Breast epithelium (tissue), 4 donors: ENCODE results near the gene NRXN3. TPM values are rescaled to one million over a fixed set of nuclear protein-coding genes. Genes with fewer than 3 reads are reported as not detected.

ENCODE experiments used
- DNase-seq, 2 donors: peaks; one replicate each; pipeline ENCODE4 v3.0.0-alpha.2; 2019; ENCODE audit warnings: low spot score in 2 of 2
- H3K27ac ChIP-seq, 2 donors: fragments of 200-600 bp; sonication (generic) in 1 of 2; one replicate each; pipeline ENCODE4 v1.5.1; 2016 to 2019; ENCODE audit warnings: mild to moderate bottlenecking in 1 of 2
- H3K27me3 ChIP-seq, 2 donors: fragments of 200-600 bp; sonication (generic) in 1 of 2; one replicate each; pipeline versions ENCODE4 v1.5.1 to v1.6.0; 2017 to 2019; ENCODE audit warnings: control low read depth in 1 of 2, mild to moderate bottlenecking in 1 of 2
- H3K36me3 ChIP-seq: fragments of 200-600 bp; one replicate; pipeline ENCODE4 v1.5.1; 2019
- H3K4me1 ChIP-seq, 2 donors: fragments of 200-600 bp; sonication (generic); one replicate each; pipeline ENCODE4 v1.5.1; 2016 to 2019; ENCODE audit warnings: control low read depth in 1 of 2
- H3K4me3 ChIP-seq, 3 donors: fragments of 200-600 bp; sonication (generic); 1 replicate in 2 of 3; 2 replicates in 1 of 3; pipeline ENCODE4 v1.5.1; 2016 to 2019; ENCODE audit warnings: mild to moderate bottlenecking in 3 of 3, moderate library complexity in 2 of 3
- H3K9me3 ChIP-seq, 2 donors: fragments of 200-600 bp; sonication (generic) in 1 of 2; one replicate each; pipeline ENCODE4 v1.5.1; 2016 to 2019; ENCODE audit warnings: control low read depth in 1 of 2
- CTCF ChIP-seq, 3 donors: fragments of 450-650 bp; IDR thresholded peaks; one replicate each; pipeline ENCODE4 v1.5.1; 2016 to 2017; ENCODE audit warnings: antibody characterized with exemption in 3 of 3, mild to moderate bottlenecking in 3 of 3, moderate library complexity in 3 of 3
- POLR2A ChIP-seq: fragments of 450-650 bp; IDR thresholded peaks from one replicate; pipeline ENCODE4 v1.6.1; 2016; ENCODE audit warnings: antibody characterized with exemption, mild to moderate bottlenecking, moderate library complexity
- POLR2AphosphoS5 ChIP-seq, 3 donors: sonication (generic); formaldehyde crosslinking; IDR thresholded peaks; one replicate each; pipeline ENCODE4 v1.6.1; 2017; ENCODE audit warnings: antibody characterized with exemption in 3 of 3
- intact Hi-C: fragments of 100-400 bp; cut with DNase I; formaldehyde crosslinking; loops from one replicate; pipeline ENCODE4 v1.15.1; 2023; ENCODE audit warnings: low total_unique reads
- total RNA-seq, 3 donors: library from RNA; depleted of rRNA; stranded (reverse); fragments of >200 nt; gene quantifications; one replicate each; pipeline ENCODE4 v1.1.0, GENCODE V29; 2016

The NRXN3 gene
- total RNA-seq, 3 donors from 2014 or later = 2.9 to 3.6 (median 3.5) TPM

- no peaks in the 10 kb centered on the region for H3K27me3 ChIP-seq
- no peak overlapping the region for H3K27ac ChIP-seq
- no peaks in the 10 kb centered on the region for H3K4me1 ChIP-seq
- DNase-seq = no peak
- H3K36me3 ChIP-seq = no peaks in the 10 kb centered on the region
- H3K9me3 ChIP-seq = no peaks in the 10 kb centered on the region
- no peak for TF ChIP-seq CTCF (IDR thresholded peaks at IDR 0.05)
- no peak for TF ChIP-seq POLR2AphosphoS5 (IDR thresholded peaks at IDR 0.05)
- TF ChIP-seq POLR2A = no peak
- intact Hi-C loops = loop anchor here (5.0 kb wide), 1 partner anchor 407 kb away; no protein-coding TSS in a partner anchor
- no peak overlapping the region for H3K4me3 ChIP-seq
Measured at GRCh38 chr14:78259831-78260230, 89.7 kb downstream of the NRXN3 start.

- H3K9me3 ChIP-seq = no peaks in the 10 kb centered on the region
- H3K27ac ChIP-seq = no peak overlapping the region
- TF ChIP-seq POLR2A (no peak), CTCF (IDR thresholded peaks at IDR 0.05) (no peak), POLR2AphosphoS5 (IDR thresholded peaks at IDR 0.05) (no peak)
- no peaks in the 10 kb centered on the region for H3K36me3 ChIP-seq
- no peak overlapping the region for H3K4me3 ChIP-seq
- H3K27me3 ChIP-seq = no peaks in the 10 kb centered on the region
- H3K4me1 ChIP-seq = no peaks in the 10 kb centered on the region
- intact Hi-C loops = no loop called here
- DNase-seq = no peak
Measured at GRCh38 chr14:78278464-78279250, 108.5 kb downstream of the NRXN3 start.

- no peaks in the 10 kb centered on the region for H3K36me3 ChIP-seq
- no peak overlapping the region for H3K4me3 ChIP-seq
- H3K4me1 ChIP-seq = no peaks in the 10 kb centered on the region
- H3K27ac ChIP-seq = no peak overlapping the region
- DNase-seq = no peak
- H3K9me3 ChIP-seq = no peaks in the 10 kb centered on the region
- TF ChIP-seq CTCF (IDR thresholded peaks at IDR 0.05) = no peak
- TF ChIP-seq POLR2A = no peak
- no peak for TF ChIP-seq POLR2AphosphoS5 (IDR thresholded peaks at IDR 0.05)
- H3K27me3 ChIP-seq = no peaks in the 10 kb centered on the region
- intact Hi-C loops = no loop called here
Measured at GRCh38 chr14:78282437-78282836, 112.3 kb downstream of the NRXN3 start.

- TF ChIP-seq CTCF (IDR thresholded peaks at IDR 0.05) (no peak), POLR2AphosphoS5 (IDR thresholded peaks at IDR 0.05) (no peak), POLR2A (no peak)
- Histone ChIP-seq H3K27me3 (no peaks in the 10 kb centered on the region), H3K4me1 (no peaks in the 10 kb centered on the region), H3K36me3 (no peaks in the 10 kb centered on the region), H3K9me3 (no peaks in the 10 kb centered on the region), H3K4me3 (no peak overlapping the region), H3K27ac (no peak overlapping the region)
- DNase-seq = no peak
- intact Hi-C loops = no loop called here
Measured at GRCh38 chr14:78286210-78286609, 116.0 kb downstream of the NRXN3 start.

GRCh38 chr14:78292003-78292402, 121.8 kb downstream of the NRXN3 start:
- intact Hi-C loops = no loop called here
- H3K4me1 ChIP-seq = no peaks in the 10 kb centered on the region
- DNase-seq = no peak
- no peaks in the 10 kb centered on the region for H3K36me3 ChIP-seq
- TF ChIP-seq CTCF (IDR thresholded peaks at IDR 0.05) (no peak), POLR2AphosphoS5 (IDR thresholded peaks at IDR 0.05) (no peak), POLR2A (no peak)
- H3K4me3 ChIP-seq = no peak overlapping the region
- H3K27ac ChIP-seq = no peak overlapping the region
- no peaks in the 10 kb centered on the region for H3K27me3 ChIP-seq
- H3K9me3 ChIP-seq = no peaks in the 10 kb centered on the region
